WTC11 (cell line): ENCODE measurements around the gene SPOCD1. TPM values are rescaled to one million over a fixed set of nuclear protein-coding genes. Genes with fewer than 3 reads are reported as not detected.

Experiments used
- ATAC-seq: fragments of 200-7000 bp; cut with Tn5 transposase; 2 replicates; pipeline ENCODE4 v1.10.0; 2021; ENCODE audit warnings: mild to moderate bottlenecking, moderate library complexity
- CTCF ChIA-PET: fragments of 300-600 bp; sonication (Branson Sonifier 250); formaldehyde crosslinking; loops from one replicate; lab custom pipeline; 2021; ENCODE audit warnings: antibody characterized with exemption; lab: Charles Lee
- POLR2A ChIA-PET: fragments of 350-600 bp; sonication (Branson Sonifier 250); formaldehyde crosslinking; loops from one replicate; lab custom pipeline; 2021; ENCODE audit warnings: antibody characterized with exemption; lab: Charles Lee
- DNase-seq: peaks from one replicate; pipeline ENCODE4 v3.0.0; 2021; ENCODE audit warnings: low spot score
- H3K27ac Mint-ChIP-seq: 2 replicates; pipeline ENCODE4 v1.8.0; 2021; ENCODE audit warnings: mixed read lengths
- H3K27me3 Mint-ChIP-seq: 2 replicates; pipeline ENCODE4 v1.8.0; 2021; ENCODE audit warnings: low read depth, mild to moderate bottlenecking, moderate library complexity, mixed read lengths
- H3K36me3 Mint-ChIP-seq: 2 replicates; pipeline ENCODE4 v1.8.0; 2021; ENCODE audit warnings: mixed read lengths
- H3K4me1 Mint-ChIP-seq: 2 replicates; pipeline ENCODE4 v1.8.0; 2022; ENCODE audit warnings: mixed read lengths
- H3K4me3 Mint-ChIP-seq: 2 replicates; pipeline ENCODE4 v1.8.0; 2021; ENCODE audit warnings: mild to moderate bottlenecking, moderate library complexity, mixed read lengths
- H3K9me3 Mint-ChIP-seq: 2 replicates; pipeline ENCODE4 v1.8.0; 2021; ENCODE audit warnings: mixed read lengths
- ATF1 ChIP-seq: sonication (generic); formaldehyde crosslinking; IDR thresholded peaks from 2 replicates; pipeline ENCODE4 v1.8.1; 2023; ENCODE audit warnings: mild to moderate bottlenecking, moderate library complexity, missing genetic modification reagents
- ATF2 ChIP-seq: sonication (generic); formaldehyde crosslinking; IDR thresholded peaks from 2 replicates; pipeline ENCODE4 v1.8.1; 2022; ENCODE audit warnings: low read depth, missing genetic modification reagents, borderline replicate concordance
- ATF6 ChIP-seq: sonication (generic); formaldehyde crosslinking; IDR thresholded peaks from 2 replicates; pipeline ENCODE4 v1.8.1; 2023; ENCODE audit warnings: mild to moderate bottlenecking, missing genetic modification reagents
- EMX1 ChIP-seq: fragments of 250-450 bp; sonication (Bioruptor Pico); IDR thresholded peaks from 2 replicates; pipeline ENCODE4 v1.8.0; 2021; ENCODE audit warnings: mild to moderate bottlenecking
- FOXJ3 ChIP-seq: sonication (generic); formaldehyde crosslinking; IDR thresholded peaks from 2 replicates; pipeline ENCODE4 v1.9.0; 2021; ENCODE audit warnings: missing genetic modification reagents, mild to moderate bottlenecking, borderline replicate concordance
- FOXP1 ChIP-seq: sonication (generic); formaldehyde crosslinking; IDR thresholded peaks from 2 replicates; pipeline ENCODE4 v1.8.0; 2022; ENCODE audit warnings: missing genetic modification reagents, mild to moderate bottlenecking, moderate library complexity, borderline replicate concordance
- JUN ChIP-seq: sonication (generic); formaldehyde crosslinking; IDR thresholded peaks from 2 replicates; pipeline ENCODE4 v1.8.0; 2023; ENCODE audit warnings: mild to moderate bottlenecking, missing genetic modification reagents
- MLX ChIP-seq: sonication (generic); formaldehyde crosslinking; IDR thresholded peaks from 2 replicates; pipeline ENCODE4 v1.8.1; 2023; ENCODE audit warnings: mild to moderate bottlenecking, missing genetic modification reagents, moderate library complexity
- RORB ChIP-seq: fragments of 250-450 bp; sonication (Bioruptor Pico); IDR thresholded peaks from 2 replicates; pipeline ENCODE4 v1.9.0; 2021; ENCODE audit warnings: mild to moderate bottlenecking
- SMAD3 ChIP-seq: sonication (generic); formaldehyde crosslinking; IDR thresholded peaks from 2 replicates; pipeline ENCODE4 v1.8.0; 2022; ENCODE audit warnings: missing genetic modification reagents, mild to moderate bottlenecking, borderline replicate concordance
- SOX15 ChIP-seq: fragments of 250-450 bp; sonication (Bioruptor Pico); IDR thresholded peaks from 2 replicates; pipeline ENCODE4 v1.9.0; 2021; ENCODE audit warnings: mild to moderate bottlenecking
- STAT6 ChIP-seq: sonication (generic); formaldehyde crosslinking; conservative IDR thresholded peaks from 2 replicates; pipeline ENCODE4 v1.8.1; 2023; ENCODE audit warnings: mild to moderate bottlenecking, low read depth, missing genetic modification reagents, moderate library complexity
- USF1 ChIP-seq: sonication (generic); formaldehyde crosslinking; IDR thresholded peaks from 2 replicates; pipeline ENCODE4 v1.8.0; 2022; ENCODE audit warnings: mild to moderate bottlenecking, missing genetic modification reagents
- ZBTB43 ChIP-seq: sonication (generic); formaldehyde crosslinking; IDR thresholded peaks from 2 replicates; pipeline ENCODE4 v1.8.1; 2023; ENCODE audit warnings: mild to moderate bottlenecking, missing genetic modification reagents
- ZNF219 ChIP-seq: sonication (generic); formaldehyde crosslinking; IDR thresholded peaks from 2 replicates; pipeline ENCODE4 v1.8.0; 2023; ENCODE audit warnings: missing genetic modification reagents, mild to moderate bottlenecking, borderline replicate concordance
- ZNF232 ChIP-seq: sonication (generic); formaldehyde crosslinking; IDR thresholded peaks from 2 replicates; pipeline ENCODE4 v1.8.0; 2022; ENCODE audit warnings: mild to moderate bottlenecking, missing genetic modification reagents
- ZNF512 ChIP-seq: sonication (generic); formaldehyde crosslinking; IDR thresholded peaks from 2 replicates; pipeline ENCODE4 v1.8.1; 2022; ENCODE audit warnings: missing genetic modification reagents, borderline replicate concordance
- total RNA-seq: library from RNA; stranded (reverse); gene quantifications from 3 replicates; pipeline ENCODE4 v1.2.3, GENCODE V29; 2021

Gene SPOCD1
- total RNA-seq, 1 experiment from 2014 or later, result 3.0 TPM

- ChIA-PET CTCF (interaction anchor here (1.2 to 5.8 kb wide), 4 partner anchors 10 to 60 kb away, joined by 3 to 53 read pairs (median 4); no protein-coding TSS in a partner anchor), POLR2A (no interaction called here)
- TF ChIP-seq MLX (CRISPR knock-in tag) (no peak), STAT6 (no peak), SOX15 (CRISPR knock-in tag) (no peak)
- DNase-seq, result no peak
- Mint-ChIP-seq H3K27ac (no peak overlapping the region), H3K9me3 (no peaks in the 10 kb centered on the region), H3K36me3 (no peaks in the 10 kb centered on the region), H3K4me3 (no peak overlapping the region), H3K4me1 (peaks cover 32% of the 10 kb centered on the region), H3K27me3 (peaks cover 54% of the 10 kb centered on the region)
- no peak for ATAC-seq
Observed at GRCh38 chr1:31776032-31776431, 39.8 kb downstream of the SPOCD1 start.

- ChIA-PET CTCF (interaction anchor here (1.2 to 5.8 kb wide), 3 partner anchors 9 to 17 kb away, joined by 3 to 53 read pairs (median 4); no protein-coding TSS in a partner anchor), POLR2A (no interaction called here)
- Mint-ChIP-seq H3K27me3 (peaks cover 60% of the 10 kb centered on the region), H3K27ac (no peak overlapping the region), H3K36me3 (no peaks in the 10 kb centered on the region), H3K4me3 (no peak overlapping the region), H3K4me1 (peaks cover 31% of the 10 kb centered on the region), H3K9me3 (no peaks in the 10 kb centered on the region)
- no peak for TF ChIP-seq ATF6 (CRISPR knock-in tag)
- TF ChIP-seq RORB (CRISPR knock-in tag), result no peak
- TF ChIP-seq ATF1, result no peak
- TF ChIP-seq EMX1, result no peak
- TF ChIP-seq ZNF219, result no peak
- DNase-seq (no peak), ATAC-seq (no peak)
Observed at GRCh38 chr1:31775210-31775999, 40.4 kb downstream of the SPOCD1 start.

GRCh38 chr1:31774495-31774894, 41.3 kb downstream of the SPOCD1 start:
- ATAC-seq (no peak), DNase-seq (no peak)
- Mint-ChIP-seq H3K4me3 (no peak overlapping the region), H3K27me3 (peaks cover 62% of the 10 kb centered on the region), H3K9me3 (no peaks in the 10 kb centered on the region), H3K4me1 (peaks cover 27% of the 10 kb centered on the region), H3K27ac (no peak overlapping the region), H3K36me3 (no peaks in the 10 kb centered on the region)
- POLR2A ChIA-PET, result no interaction called here
- CTCF ChIA-PET, result no interaction called here
- TF ChIP-seq JUN (CRISPR knock-in tag) (no peak), ZNF512 (CRISPR knock-in tag) (no peak), STAT6 (no peak), USF1 (no peak), ZBTB43 (CRISPR knock-in tag) (no peak), SMAD3 (no peak), FOXJ3 (CRISPR knock-in tag) (no peak), ZNF232 (CRISPR knock-in tag) (no peak), FOXP1 (CRISPR knock-in tag) (no peak), ATF2 (CRISPR knock-in tag) (no peak)
